NT2/D1 (cell line): ENCODE data around the gene INAVA.

ENCODE experiments used
- SUZ12 ChIP-seq: IDR thresholded peaks from 2 replicates; pipeline ENCODE4 v1.6.1; 2011; ENCODE audit not compliant: insufficient read length, insufficient read depth; ENCODE audit errors: extremely low read depth
- YY1 ChIP-seq: IDR thresholded peaks from 2 replicates; pipeline ENCODE4 v1.6.1; 2011; ENCODE audit not compliant: insufficient read length, insufficient read depth
- ZNF274 ChIP-seq: IDR thresholded peaks from 2 replicates; pipeline ENCODE4 v1.6.1; 2011; ENCODE audit warnings: mild to moderate bottlenecking, low read depth, low read length

GRCh38 chr1:200919386-200919785, 24.7 kb downstream of the INAVA start:
- TF ChIP-seq YY1 (no peak), ZNF274 (no peak), SUZ12 (no peak)
